HG03025 (cell line): Measurements from ENCODE around the gene QSER1.
A peak's percentile ranks its signal among the peaks of the same experiment; 100 is the strongest.
"Not testable (repeated sequence)": the region's sequence is repeated elsewhere in the genome, so short reads cannot be mapped to it uniquely, and the experiment has no call there.

Experiments
- ATAC-seq: cut with Tn5 transposase; IDR thresholded peaks from one replicate; pipeline ENCODE4 v1.9.1; 2021; ENCODE audit warnings: mild to moderate bottlenecking, moderate library complexity; ENCODE audit not compliant: unreplicated experiment, low FRiP score

The QSER1 gene

GRCh38 chr11:32892355-32893092 lies at the start of gene QSER1:
QSER1 (plus strand) TSS chr11:32892811; CDS start chr11:32893126, 315 bp downstream.
- ATAC-seq = peak; percentile 58

- no peak for ATAC-seq
These were observed 49.1 kb upstream of the QSER1 start for GRCh38 chr11:32843544-32843943.

GRCh38 chr11:32847511-32847910 lies 45.1 kb upstream of the QSER1 start:
- ATAC-seq = no peak

GRCh38 chr11:32849761-32850160 lies 42.9 kb upstream of the QSER1 start:
- ATAC-seq = no peak

GRCh38 chr11:32851251-32851650 lies 41.4 kb upstream of the QSER1 start:
- no peak for ATAC-seq

GRCh38 chr11:32852207-32852606 lies 40.4 kb upstream of the QSER1 start:
- ATAC-seq = no peak

GRCh38 chr11:32855601-32856000 lies 37.0 kb upstream of the QSER1 start:
- no peak for ATAC-seq

GRCh38 chr11:32858731-32859130 lies 33.9 kb upstream of the QSER1 start:
- no peak for ATAC-seq

- ATAC-seq = no peak
These were observed 30.6 kb upstream of the QSER1 start for GRCh38 chr11:32861850-32862577.

GRCh38 chr11:32864555-32864954 lies 28.1 kb upstream of the QSER1 start:
- no peak for ATAC-seq

- ATAC-seq = not testable (repeated sequence)
These were observed 23.9 kb upstream of the QSER1 start for GRCh38 chr11:32868752-32869151.

- ATAC-seq = no peak
These were observed 21.9 kb upstream of the QSER1 start for GRCh38 chr11:32870676-32871075.

GRCh38 chr11:32874132-32874531 lies 18.5 kb upstream of the QSER1 start:
- no peak for ATAC-seq

GRCh38 chr11:32881286-32881685 lies 11.3 kb upstream of the QSER1 start:
- no peak for ATAC-seq

- ATAC-seq = no peak
These were observed 9.2 kb upstream of the QSER1 start for GRCh38 chr11:32883421-32883820.

- ATAC-seq = no peak
These were observed 8.6 kb upstream of the QSER1 start for GRCh38 chr11:32884023-32884422.

- no peak for ATAC-seq
These were observed 7.7 kb upstream of the QSER1 start for GRCh38 chr11:32884770-32885384.

GRCh38 chr11:32885556-32885955 lies 7.1 kb upstream of the QSER1 start:
- ATAC-seq = no peak

- no peak for ATAC-seq
These were observed 6.4 kb upstream of the QSER1 start for GRCh38 chr11:32886180-32886579.

GRCh38 chr11:32887707-32888383 lies 4.8 kb upstream of the QSER1 start:
- not testable (repeated sequence) for ATAC-seq

GRCh38 chr11:32888384-32888710 lies 4.3 kb upstream of the QSER1 start:
- not testable (repeated sequence) for ATAC-seq
